HEK293T (cell line): ENCODE data around the gene KREMEN1.

Experiments used
- ELF4 ChIP-seq: fragments of 450-650 bp; IDR thresholded peaks from 2 replicates; pipeline ENCODE4 v1.6.1; 2017; ENCODE audit warnings: antibody characterized with exemption
- FOXA1 ChIP-seq: fragments of 450-650 bp; IDR thresholded peaks from 2 replicates; pipeline ENCODE4 v1.6.1; 2016; ENCODE audit warnings: mild to moderate bottlenecking
- FOXK2 ChIP-seq: fragments of 450-650 bp; IDR thresholded peaks from 2 replicates; pipeline ENCODE4 v1.6.1; 2016; ENCODE audit warnings: mild to moderate bottlenecking
- SP1 ChIP-seq: fragments of 450-650 bp; IDR thresholded peaks from 2 replicates; pipeline ENCODE4 v1.6.1; 2017
- TF ChIP-seq, protein P1 (sequence below): fragments of 450-650 bp; IDR thresholded peaks from 2 replicates; pipeline ENCODE4 v1.6.1; 2016

DNA sequence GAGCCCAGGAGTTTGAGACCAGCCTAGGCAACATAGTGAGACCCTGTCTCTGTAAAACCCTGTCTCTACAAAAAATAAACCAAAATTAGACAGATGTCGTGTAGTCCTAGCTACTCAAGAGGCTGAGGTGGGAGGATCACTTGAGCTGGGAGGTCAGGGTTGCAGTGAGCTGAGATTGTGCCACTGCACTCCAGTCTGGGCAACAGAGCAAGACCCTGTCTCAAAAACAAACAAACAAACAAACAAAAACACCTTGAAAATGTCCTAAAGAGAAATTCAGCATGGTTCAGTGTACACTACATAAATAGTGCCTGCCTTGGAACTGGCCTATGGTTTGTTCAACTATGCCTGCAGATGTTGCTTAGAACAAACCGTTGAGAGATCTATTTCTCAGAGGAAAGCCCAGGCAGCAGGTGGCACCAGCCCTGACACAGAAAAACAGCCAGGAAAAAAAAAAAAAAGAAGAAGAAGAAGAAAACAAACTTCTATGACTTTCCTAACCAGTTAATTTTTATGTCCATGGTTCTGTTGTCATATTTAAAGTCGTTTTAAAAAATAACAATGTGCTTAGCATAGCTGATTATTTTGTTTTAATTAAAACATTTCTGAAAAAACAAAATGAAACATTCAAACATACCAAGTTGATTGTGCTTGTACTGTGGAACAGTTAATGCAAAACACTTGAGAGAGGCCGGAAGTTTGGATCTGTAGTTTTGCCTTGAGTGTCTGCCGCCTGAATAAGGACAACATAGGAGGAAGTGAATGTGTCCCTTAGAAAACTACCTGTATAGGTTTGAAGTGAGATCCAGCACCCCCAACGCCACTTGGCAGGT is 5.4 kb downstream of the KREMEN1 start:
- TF ChIP-seq, protein P1, sequence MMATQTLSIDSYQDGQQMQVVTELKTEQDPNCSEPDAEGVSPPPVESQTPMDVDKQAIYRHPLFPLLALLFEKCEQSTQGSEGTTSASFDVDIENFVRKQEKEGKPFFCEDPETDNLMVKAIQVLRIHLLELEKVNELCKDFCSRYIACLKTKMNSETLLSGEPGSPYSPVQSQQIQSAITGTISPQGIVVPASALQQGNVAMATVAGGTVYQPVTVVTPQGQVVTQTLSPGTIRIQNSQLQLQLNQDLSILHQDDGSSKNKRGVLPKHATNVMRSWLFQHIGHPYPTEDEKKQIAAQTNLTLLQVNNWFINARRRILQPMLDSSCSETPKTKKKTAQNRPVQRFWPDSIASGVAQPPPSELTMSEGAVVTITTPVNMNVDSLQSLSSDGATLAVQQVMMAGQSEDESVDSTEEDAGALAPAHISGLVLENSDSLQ: no peak
- no peak for TF ChIP-seq FOXK2
- TF ChIP-seq SP1: no peak
- no peak for TF ChIP-seq FOXA1
- no peak for TF ChIP-seq ELF4
